HepG2 (cell line): ENCODE results near the gene ALDH2. TPM values are rescaled to one million over a fixed set of nuclear protein-coding genes. Genes with fewer than 3 reads are reported as not detected.

Source experiments
- ATAC-seq: fragments of 200-7000 bp; cut with Tn5 transposase; 3 replicates; pipeline ENCODE4 v1.9.1; 2020; ENCODE audit warnings: mild to moderate bottlenecking, moderate library complexity
- BruUV-seq: library from RNA; stranded (reverse); fragments of 400-500 nt; replicated peaks from 2 replicates; lab custom pipeline; 2021; lab: Mats Ljungman, UMichigan
- CTCF ChIA-PET: fragments of 300-600 bp; formaldehyde crosslinking; extraction: SDS; loops from one replicate; lab custom pipeline; 2021; ENCODE audit warnings: low total read pairs, inconsistent platforms, low intra/inter-chr PET ratio; lab: Yijun Ruan, JAX
- POLR2A ChIA-PET: fragments of 350-600 bp; sonication (Branson Sonifier 250); formaldehyde crosslinking; loops from one replicate; lab custom pipeline; 2020; ENCODE audit warnings: antibody characterized with exemption, inconsistent platforms; lab: Yijun Ruan, JAX
- DNase-seq: peaks from one replicate; pipeline ENCODE4 v3.0.0-alpha.2; 2015; ENCODE audit warnings: low spot score
- FAIRE-seq: peaks from 3 replicates; lab custom pipeline; 2011; peaks lifted over from hg19 to GRCh38; lab: Jason Lieb, UNC
- H2AFZ ChIP-seq: one replicate; pipeline ENCODE4 v1.6.1; 2011; ENCODE audit warnings: low read length, inconsistent platforms
- H3K27ac ChIP-seq: fragments of 300-600 bp; 3 replicates; pipeline ENCODE4 v1.8.0; 2011; ENCODE audit warnings: mixed run types, mild to moderate bottlenecking, mixed read lengths, low read length, inconsistent platforms; ENCODE audit not compliant: insufficient read depth; ENCODE audit errors: extremely low read length
- H3K27me3 ChIP-seq, 2 experiments: fragments of 200-600 bp in 1 of 2; 2 replicates in 1 of 2; 3 replicates in 1 of 2; pipeline versions ENCODE4 v1.6.0 to v1.8.0; 2011; ENCODE audit warnings: low read length in 2 of 2, mild to moderate bottlenecking in 2 of 2, moderate library complexity in 2 of 2, inconsistent platforms in 1 of 2; ENCODE audit not compliant: insufficient read depth in 2 of 2, control insufficient read depth in 1 of 2
- H3K36me3 ChIP-seq, 2 experiments: fragments of 200-600 bp in 1 of 2; replicated peaks in 1 of 2; 2 replicates in 1 of 2; 3 replicates in 1 of 2; pipeline versions ENCODE4 v1.5.1 to v1.8.0; 2011; ENCODE audit warnings: low read length in 2 of 2, inconsistent platforms in 1 of 2; ENCODE audit not compliant: insufficient read depth in 2 of 2, control insufficient read depth in 1 of 2
- H3K4me1 ChIP-seq: 2 replicates; pipeline ENCODE4 v1.5.1; 2012; ENCODE audit warnings: low read length, inconsistent platforms; ENCODE audit not compliant: insufficient read depth
- H3K4me2 ChIP-seq: 2 replicates; pipeline ENCODE4 v1.6.0; 2011; ENCODE audit warnings: low read depth, low read length, inconsistent platforms
- H3K4me3 ChIP-seq, 3 experiments: fragments of 200-600 bp in 1 of 3; sonication (generic), shearing (Covaris generic) in 1 of 3; replicated peaks in 1 of 3; 2 replicates each; pipeline ENCODE4 v1.5.1; 2011 to 2016; ENCODE audit warnings: low read length in 3 of 3, inconsistent platforms in 2 of 3, low read depth in 2 of 3, mild to moderate bottlenecking in 2 of 3, control low read depth in 1 of 3, mixed read lengths in 1 of 3; ENCODE audit not compliant: insufficient read depth in 1 of 3
- H3K79me2 ChIP-seq: one replicate; pipeline ENCODE4 v1.6.1; 2011; ENCODE audit warnings: low read length, inconsistent platforms; ENCODE audit not compliant: insufficient read depth
- H3K9ac ChIP-seq: 2 replicates; pipeline ENCODE4 v1.6.0; 2011; ENCODE audit warnings: mild to moderate bottlenecking, low read depth, low read length, inconsistent platforms; ENCODE audit not compliant: insufficient read depth
- H3K9me3 ChIP-seq: 2 replicates; pipeline ENCODE4 v1.5.1; 2012; ENCODE audit warnings: mild to moderate bottlenecking, low read length
- H4K20me1 ChIP-seq: 2 replicates; pipeline ENCODE4 v1.6.0; 2011; ENCODE audit warnings: inconsistent platforms, mild to moderate bottlenecking, low read length, moderate library complexity; ENCODE audit not compliant: insufficient read depth
- ARNT2 ChIP-seq: sonication (generic); formaldehyde crosslinking; IDR thresholded peaks from 2 replicates; pipeline ENCODE4 v1.8.0; 2022; ENCODE audit warnings: mild to moderate bottlenecking, low read depth, missing genetic modification reagents, moderate library complexity
- RXRB ChIP-seq: IDR thresholded peaks from 2 replicates; pipeline ENCODE4 v1.6.1; 2016; ENCODE audit warnings: borderline replicate concordance, missing genetic modification reagents, missing compliant biosample characterization
- ZKSCAN1 ChIP-seq: fragments of 150-350 bp; IDR thresholded peaks from 2 replicates; pipeline ENCODE4 v1.6.1; 2014; ENCODE audit warnings: low read length
- ZNF503 ChIP-seq: sonication (generic); formaldehyde crosslinking; IDR thresholded peaks from 2 replicates; pipeline ENCODE4 v1.4.0; 2020; ENCODE audit warnings: missing genetic modification reagents
- WGBS: methylation state at CpG from one replicate; pipeline ENCODE4 v1.1.6; 2017; ENCODE audit warnings: low lambda C conversion rate; 5-methylcytosine and 5-hydroxymethylcytosine counted together
- in situ Hi-C: cut with HindIII; loops from 2 replicates; pipeline ENCODE4 v1.10.0; 2017; ENCODE audit warnings: low pct_unique_long_range_greater_than_20kb; ENCODE audit not compliant: extremely low pct_ligation_motif_present
- intact Hi-C: fragments of 100-400 bp; cut with micrococcal nuclease; formaldehyde crosslinking; loops from one replicate; pipeline ENCODE4 v1.10.0; 2022; ENCODE audit not compliant: unreplicated experiment
- polyA plus RNA-seq, 8 experiments: library from polyadenylated mRNA; depleted of rRNA in 3 of 8; stranded (reverse) in 7 of 8; unstranded in 1 of 8; fragments of >200 nt; fragmentation: Illumina TruSeq in 4 of 8; extraction: Trizol in 4 of 8; gene quantifications; 2 replicates each; pipeline versions ENCODE4 v1.2.1 to v1.2.3, GENCODE V29; 2011 to 2016; ENCODE audit warnings: low read depth in 4 of 8, missing spikeins in 1 of 8, mixed read lengths in 1 of 8; ENCODE audit not compliant: insufficient read depth in 1 of 8
- total RNA-seq, 5 experiments: library from RNA; depleted of rRNA; stranded (reverse); fragments of >200 nt; fragmentation: Illumina TruSeq; extraction: Trizol; gene quantifications; 2 replicates each; pipeline ENCODE4 v1.2.3, GENCODE V29; 2016; ENCODE audit warnings: low read depth in 1 of 5
- TF ChIP-seq, protein P1 (sequence below): sonication (generic); formaldehyde crosslinking; IDR thresholded peaks from 2 replicates; pipeline ENCODE4 v1.8.1; 2023; ENCODE audit warnings: mild to moderate bottlenecking, moderate library complexity, missing genetic modification reagents
- TF ChIP-seq, protein P2 (sequence below): sonication (generic); formaldehyde crosslinking; IDR thresholded peaks from 2 replicates; pipeline ENCODE4 v1.8.0; 2022; ENCODE audit warnings: mild to moderate bottlenecking, missing genetic modification reagents
- TF ChIP-seq, protein P3 (sequence below), 2 experiments: sonication (generic) in 1 of 2; formaldehyde crosslinking in 1 of 2; IDR thresholded peaks; 2 replicates each; pipeline versions ENCODE4 v1.6.1 to v1.9.0; 2014 to 2022; ENCODE audit warnings: antibody characterized with exemption in 1 of 2, borderline replicate concordance in 1 of 2, inconsistent platforms in 1 of 2, low read depth in 1 of 2, missing genetic modification reagents in 1 of 2

ALDH2 gene
- total and polyA plus RNA-seq, 2 of the 13 experiments (the other 11 are each of a cell fraction or from before 2014, with no cell fraction given) = 78.8 to 103 TPM

DNA sequence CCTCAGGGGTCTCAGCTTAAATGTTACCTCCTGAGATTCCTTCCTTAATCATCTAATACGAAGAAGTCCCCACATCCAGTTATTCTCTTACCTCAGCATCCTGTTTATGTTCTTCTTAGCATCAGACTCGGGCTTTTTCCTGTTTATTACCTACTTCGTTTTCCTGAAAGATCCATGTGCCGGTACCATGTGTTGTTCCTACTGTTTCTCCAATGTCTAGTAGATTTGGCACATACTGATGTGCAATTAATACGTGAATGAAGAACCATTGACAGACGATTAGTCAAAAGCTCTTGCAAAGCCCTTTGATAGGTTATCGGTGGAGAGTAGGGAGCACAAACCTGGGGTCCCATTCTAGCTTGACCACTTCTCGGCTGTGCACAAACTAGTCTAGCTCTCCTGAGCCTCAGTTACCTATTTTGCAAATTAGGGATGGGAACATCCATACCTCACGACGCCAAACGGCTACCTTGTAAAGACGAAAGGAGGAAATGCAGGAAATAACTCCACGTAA, 74.6 kb downstream of the ALDH2 start (continued):
- TF ChIP-seq, protein P1, sequence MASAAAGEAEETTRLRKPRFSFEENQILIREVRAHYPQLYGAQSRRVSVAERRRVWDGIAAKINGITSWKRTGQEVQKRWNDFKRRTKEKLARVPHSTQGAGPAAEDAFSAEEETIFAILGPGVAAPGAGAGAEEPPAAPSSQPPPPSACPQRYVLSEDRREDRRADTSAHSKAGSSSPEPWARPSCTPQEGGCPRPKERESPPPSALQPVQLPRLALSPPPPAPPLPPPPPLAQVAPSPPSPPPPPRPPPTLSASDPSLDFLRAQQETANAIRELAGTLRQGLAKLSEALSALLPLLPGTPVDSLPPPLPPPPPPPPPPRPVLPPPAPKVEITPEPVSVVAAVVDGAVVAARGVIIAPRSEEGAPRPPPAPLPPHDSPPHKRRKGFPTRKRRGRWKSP (CRISPR knock-in tag) = 0 out of 2 replicates have a peak, but pooled peaks have one; percentile 14

- CTCF ChIA-PET = no interaction called here
- H3K9ac ChIP-seq = peak within 1 kb of the TSS; percentile 97
- DNase-seq (peak; percentile 88), FAIRE-seq (peak; percentile 65), ATAC-seq (peak; percentile 84)
- H2AFZ ChIP-seq = peak within 1 kb of the TSS; percentile 98
- H3K9me3 ChIP-seq = no peaks in the 10 kb centered on the region
- H3K27ac ChIP-seq = peak within 1 kb of the TSS; percentile 87
- H3K79me2 ChIP-seq = peaks cover 56% of the 10 kb centered on the region
- H3K4me1 ChIP-seq = peaks cover 41% of the 10 kb centered on the region
- 0% methylated on average over 16 of the region's 84 CpGs for WGBS
- no peaks in the 10 kb centered on the region; a peak in 1 of 5 replicates for H3K27me3 ChIP-seq
- in situ Hi-C loops (no loop called here), intact Hi-C loops (loop anchor here (10.0 kb wide), 1 partner anchor 173 kb away; the partner anchor contains the start of genes ERP29 and TMEM116)
- no peaks in the 10 kb centered on the region for H4K20me1 ChIP-seq
- peaks cover 2 to 11% of the 10 kb centered on the region in 2 experiments; a peak in 3 of 5 replicates for H3K36me3 ChIP-seq
- BruUV-seq = no TSS peak
- POLR2A ChIA-PET = interaction anchor here (1.4 to 2.2 kb wide), 3 partner anchors 29 to 281 kb away, joined by 4 to 8 read pairs (median 6); partner anchors contain the start of gene TMEM116
- peak within 1 kb of the TSS; percentile 83 for H3K4me2 ChIP-seq
- peak within 1 kb of the TSS; percentile 77 to 97 (median 87) for H3K4me3 ChIP-seq
- TF ChIP-seq, protein P2, sequence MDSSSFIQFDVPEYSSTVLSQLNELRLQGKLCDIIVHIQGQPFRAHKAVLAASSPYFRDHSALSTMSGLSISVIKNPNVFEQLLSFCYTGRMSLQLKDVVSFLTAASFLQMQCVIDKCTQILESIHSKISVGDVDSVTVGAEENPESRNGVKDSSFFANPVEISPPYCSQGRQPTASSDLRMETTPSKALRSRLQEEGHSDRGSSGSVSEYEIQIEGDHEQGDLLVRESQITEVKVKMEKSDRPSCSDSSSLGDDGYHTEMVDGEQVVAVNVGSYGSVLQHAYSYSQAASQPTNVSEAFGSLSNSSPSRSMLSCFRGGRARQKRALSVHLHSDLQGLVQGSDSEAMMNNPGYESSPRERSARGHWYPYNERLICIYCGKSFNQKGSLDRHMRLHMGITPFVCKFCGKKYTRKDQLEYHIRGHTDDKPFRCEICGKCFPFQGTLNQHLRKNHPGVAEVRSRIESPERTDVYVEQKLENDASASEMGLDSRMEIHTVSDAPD = peak; percentile 28; the same call in 1 of the 2 replicates
- TF ChIP-seq ZNF503 (0 out of 2 replicates have a peak, but pooled peaks have one; percentile 49), RXRB (CRISPR knock-in tag) (peak; percentile 82; the same call in 1 of the 2 replicates), ZKSCAN1 (no peak), ARNT2 (CRISPR knock-in tag) (peak; percentile 75)
- TF ChIP-seq, protein P3, sequence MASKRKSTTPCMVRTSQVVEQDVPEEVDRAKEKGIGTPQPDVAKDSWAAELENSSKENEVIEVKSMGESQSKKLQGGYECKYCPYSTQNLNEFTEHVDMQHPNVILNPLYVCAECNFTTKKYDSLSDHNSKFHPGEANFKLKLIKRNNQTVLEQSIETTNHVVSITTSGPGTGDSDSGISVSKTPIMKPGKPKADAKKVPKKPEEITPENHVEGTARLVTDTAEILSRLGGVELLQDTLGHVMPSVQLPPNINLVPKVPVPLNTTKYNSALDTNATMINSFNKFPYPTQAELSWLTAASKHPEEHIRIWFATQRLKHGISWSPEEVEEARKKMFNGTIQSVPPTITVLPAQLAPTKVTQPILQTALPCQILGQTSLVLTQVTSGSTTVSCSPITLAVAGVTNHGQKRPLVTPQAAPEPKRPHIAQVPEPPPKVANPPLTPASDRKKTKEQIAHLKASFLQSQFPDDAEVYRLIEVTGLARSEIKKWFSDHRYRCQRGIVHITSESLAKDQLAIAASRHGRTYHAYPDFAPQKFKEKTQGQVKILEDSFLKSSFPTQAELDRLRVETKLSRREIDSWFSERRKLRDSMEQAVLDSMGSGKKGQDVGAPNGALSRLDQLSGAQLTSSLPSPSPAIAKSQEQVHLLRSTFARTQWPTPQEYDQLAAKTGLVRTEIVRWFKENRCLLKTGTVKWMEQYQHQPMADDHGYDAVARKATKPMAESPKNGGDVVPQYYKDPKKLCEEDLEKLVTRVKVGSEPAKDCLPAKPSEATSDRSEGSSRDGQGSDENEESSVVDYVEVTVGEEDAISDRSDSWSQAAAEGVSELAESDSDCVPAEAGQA (IDR thresholded peaks at IDR 0.05; ENCODE audit: low read depth) = peak; percentile 90
- TF ChIP-seq, protein P3 (CRISPR knock-in tag; IDR thresholded peaks at IDR 0.05; ENCODE audit: borderline replicate concordance) = no peak
These were observed 75.2 kb downstream of the ALDH2 start, which contains the start of gene MAPKAPK5 for GRCh38 chr12:111841750-111842555. TSS of gene MAPKAPK5 (plus strand) at chr12:111842228. CDS start at chr12:111842734, 506 bp downstream.
